ENCODE results near the gene ADAMTS9.

Gene ADAMTS9

DNA sequence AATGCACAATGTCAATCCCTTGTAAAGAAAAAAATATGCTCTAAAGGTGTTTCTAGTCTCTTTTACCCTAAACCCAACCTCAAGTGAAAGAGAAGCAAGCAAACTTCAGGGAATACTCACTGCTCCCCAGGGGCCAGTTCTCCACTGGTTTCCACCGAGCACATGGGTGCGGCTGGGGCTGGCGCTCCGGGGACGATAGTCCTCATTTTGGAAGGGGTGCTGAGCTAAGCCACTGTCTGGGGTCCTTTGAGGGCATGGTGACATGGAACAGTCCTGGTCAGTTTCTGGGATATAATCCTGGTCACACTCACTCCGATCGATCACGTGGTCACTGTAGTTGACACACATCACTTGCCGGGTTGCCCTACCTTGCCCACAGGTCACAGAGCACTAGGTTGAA, 86.0 kb downstream of the ADAMTS9 start:
- DNase-seq = no peak
- no peaks in the 10 kb centered on the region for H3K36me3 ChIP-seq
- no peaks in the 10 kb centered on the region for H3K9me3 ChIP-seq (ENCODE audit: severe bottlenecking)
- H3K4me3 ChIP-seq (ENCODE audit: low read depth, low read length) = no peak overlapping the region
- no peak overlapping the region for H3K27ac ChIP-seq
- TF ChIP-seq, protein P1, sequence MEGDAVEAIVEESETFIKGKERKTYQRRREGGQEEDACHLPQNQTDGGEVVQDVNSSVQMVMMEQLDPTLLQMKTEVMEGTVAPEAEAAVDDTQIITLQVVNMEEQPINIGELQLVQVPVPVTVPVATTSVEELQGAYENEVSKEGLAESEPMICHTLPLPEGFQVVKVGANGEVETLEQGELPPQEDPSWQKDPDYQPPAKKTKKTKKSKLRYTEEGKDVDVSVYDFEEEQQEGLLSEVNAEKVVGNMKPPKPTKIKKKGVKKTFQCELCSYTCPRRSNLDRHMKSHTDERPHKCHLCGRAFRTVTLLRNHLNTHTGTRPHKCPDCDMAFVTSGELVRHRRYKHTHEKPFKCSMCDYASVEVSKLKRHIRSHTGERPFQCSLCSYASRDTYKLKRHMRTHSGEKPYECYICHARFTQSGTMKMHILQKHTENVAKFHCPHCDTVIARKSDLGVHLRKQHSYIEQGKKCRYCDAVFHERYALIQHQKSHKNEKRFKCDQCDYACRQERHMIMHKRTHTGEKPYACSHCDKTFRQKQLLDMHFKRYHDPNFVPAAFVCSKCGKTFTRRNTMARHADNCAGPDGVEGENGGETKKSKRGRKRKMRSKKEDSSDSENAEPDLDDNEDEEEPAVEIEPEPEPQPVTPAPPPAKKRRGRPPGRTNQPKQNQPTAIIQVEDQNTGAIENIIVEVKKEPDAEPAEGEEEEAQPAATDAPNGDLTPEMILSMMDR (IDR thresholded peaks at IDR 0.05; ENCODE audit: low read depth, low read length) = no peak
- no peaks in the 10 kb centered on the region for H3K27me3 ChIP-seq (ENCODE audit: insufficient read depth, low read depth, severe bottlenecking)

GRCh38 chr3:64600246-64600950, 87.4 kb downstream of the ADAMTS9 start:
- H3K27ac ChIP-seq = no peak overlapping the region

DNA sequence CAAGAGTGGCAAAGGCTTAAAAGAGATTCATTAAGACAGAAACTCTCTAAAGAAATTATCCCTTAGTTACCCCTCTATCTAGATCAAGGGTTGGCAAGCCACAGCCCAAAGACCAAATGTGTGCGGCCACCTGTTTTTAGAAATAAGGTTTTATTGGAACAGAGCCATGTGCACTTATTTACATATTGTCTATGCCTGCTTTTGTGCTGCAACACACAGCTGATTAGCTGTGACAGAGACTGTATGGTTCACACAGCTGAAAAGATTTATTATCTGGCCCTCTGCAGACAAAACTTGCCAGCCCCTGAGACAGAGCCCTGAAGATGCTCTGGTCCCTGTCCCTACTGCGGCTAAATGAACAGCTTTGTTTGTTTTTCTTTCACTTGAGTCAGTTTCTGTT, 88.1 kb downstream of the ADAMTS9 start:
- Histone ChIP-seq H3K4me3 (ENCODE audit: low read depth, low read length) (no peak overlapping the region), H3K9me3 (ENCODE audit: severe bottlenecking) (no peaks in the 10 kb centered on the region), H3K27me3 (ENCODE audit: insufficient read depth, low read depth, severe bottlenecking) (no peaks in the 10 kb centered on the region), H3K27ac (no peak overlapping the region), H3K36me3 (no peaks in the 10 kb centered on the region)
- TF ChIP-seq, protein P1 (IDR thresholded peaks at IDR 0.05; ENCODE audit: low read depth, low read length) = no peak
- no peak for DNase-seq

More at GRCh38 chr3:64600246-64600950, 87.4 kb downstream of the ADAMTS9 start:
- H3K9me3 ChIP-seq (ENCODE audit: severe bottlenecking) = no peaks in the 10 kb centered on the region
- TF ChIP-seq, protein P1 (IDR thresholded peaks at IDR 0.05; ENCODE audit: low read depth, low read length) = no peak
- H3K4me3 ChIP-seq (ENCODE audit: low read depth, low read length) = no peak overlapping the region
- DNase-seq = no peak
- no peaks in the 10 kb centered on the region for H3K36me3 ChIP-seq
- no peaks in the 10 kb centered on the region for H3K27me3 ChIP-seq (ENCODE audit: insufficient read depth, low read depth, severe bottlenecking)

DNA sequence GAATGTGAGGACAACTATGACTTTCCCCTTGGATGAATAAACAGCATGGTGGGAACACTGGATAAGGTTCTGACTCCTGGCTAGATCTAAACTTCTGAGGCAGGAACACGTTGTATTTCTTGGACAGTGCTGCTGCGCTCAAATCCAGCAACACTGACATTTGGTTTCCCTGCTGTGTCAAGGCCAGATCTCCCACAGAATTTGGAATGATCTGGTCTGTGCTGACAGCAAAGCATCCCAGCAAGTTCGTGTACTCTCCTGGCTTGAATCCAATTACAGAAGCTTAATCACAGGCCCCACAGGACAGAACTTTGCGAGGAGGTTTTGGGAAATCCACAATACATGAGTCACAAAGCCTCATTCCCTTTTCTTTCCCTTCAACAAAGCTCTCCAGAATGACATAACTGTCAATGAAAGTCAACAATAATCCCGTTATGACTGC, 92.5 kb downstream of the ADAMTS9 start:
- no peak for DNase-seq
- Histone ChIP-seq H3K9me3 (ENCODE audit: severe bottlenecking) (no peaks in the 10 kb centered on the region), H3K27ac (no peak overlapping the region), H3K27me3 (ENCODE audit: insufficient read depth, low read depth, severe bottlenecking) (no peaks in the 10 kb centered on the region), H3K36me3 (no peaks in the 10 kb centered on the region), H3K4me3 (ENCODE audit: low read depth, low read length) (no peak overlapping the region)
- TF ChIP-seq, protein P1 (IDR thresholded peaks at IDR 0.05; ENCODE audit: low read depth, low read length) = no peak

GRCh38 chr3:64594134-64594533, 93.7 kb downstream of the ADAMTS9 start:
- TF ChIP-seq, protein P1 (IDR thresholded peaks at IDR 0.05; ENCODE audit: low read depth, low read length) = no peak
- no peak overlapping the region for H3K4me3 ChIP-seq (ENCODE audit: low read depth, low read length)
- no peaks in the 10 kb centered on the region for H3K9me3 ChIP-seq (ENCODE audit: severe bottlenecking)
- no peak for DNase-seq
- no peaks in the 10 kb centered on the region for H3K27me3 ChIP-seq (ENCODE audit: insufficient read depth, low read depth, severe bottlenecking)
- H3K27ac ChIP-seq = no peak overlapping the region
- no peaks in the 10 kb centered on the region for H3K36me3 ChIP-seq

DNA sequence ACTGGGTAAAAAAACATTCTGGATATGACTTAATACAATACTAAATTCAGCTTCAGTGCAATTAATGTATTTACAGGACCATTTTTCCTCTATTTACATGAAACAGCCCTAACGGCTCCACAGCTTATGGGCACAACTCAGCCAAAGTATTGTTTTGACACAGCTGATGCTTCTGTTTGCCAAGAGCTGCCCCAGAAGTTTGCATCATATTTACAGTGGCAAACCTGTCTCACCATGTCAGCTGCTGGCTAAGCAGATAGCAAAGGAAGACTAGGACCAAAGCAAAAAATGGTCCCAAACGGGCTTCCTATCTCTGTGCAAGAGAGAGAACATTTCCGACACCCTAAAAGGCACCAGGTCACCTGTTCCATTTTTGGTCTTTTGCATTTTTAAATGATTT, 94.5 kb downstream of the ADAMTS9 start:
- no peak for DNase-seq
- TF ChIP-seq, protein P1 (IDR thresholded peaks at IDR 0.05; ENCODE audit: low read depth, low read length) = no peak
- Histone ChIP-seq H3K27ac (no peak overlapping the region), H3K4me3 (ENCODE audit: low read depth, low read length) (no peak overlapping the region), H3K36me3 (no peaks in the 10 kb centered on the region), H3K27me3 (ENCODE audit: insufficient read depth, low read depth, severe bottlenecking) (no peaks in the 10 kb centered on the region), H3K9me3 (ENCODE audit: severe bottlenecking) (no peaks in the 10 kb centered on the region)
